ENCODE results near the gene VMAC. TPM values are rescaled to one million over a fixed set of nuclear protein-coding genes. Genes with fewer than 3 reads are reported as not detected.
A peak's percentile ranks its signal among the peaks of the same experiment; 100 is the strongest.

Gene VMAC
- total and polyA plus RNA-seq, 10 donors = 2.1 to 15.9 (median 11.5) TPM

- peak overlapping the region in 1 of 8 donors; percentile 17 for H3K27ac ChIP-seq
- no peaks in the 10 kb centered on the region for H3K9me3 ChIP-seq
- WGBS, 5 donors = 85 to 94% (median 87%) methylated on average over 16 to 22 of the region's 22 CpGs
- no peak for DNase-seq
- H3K4me3 ChIP-seq = no peak overlapping the region
- peaks cover 12 to 94% (median 59%) of the 10 kb centered on the region in 6 donors for H3K36me3 ChIP-seq
- no peaks in the 10 kb centered on the region for H3K27me3 ChIP-seq (replicated peaks in 1 of 7)
- intact Hi-C loops (cut with DNase I; ENCODE audit: low total_unique reads) = no loop called here
- H3K4me1 ChIP-seq = no peaks in the 10 kb centered on the region
- TF ChIP-seq CTCF (IDR thresholded peaks at IDR 0.05 in 8 of 11, conservative IDR thresholded peaks at IDR 0.05 in 3 of 11) = no peak
- TF ChIP-seq POLR2AphosphoS5 (IDR thresholded peaks at IDR 0.05) = peak in 2 of 3 donors; percentile 24 to 45
Measured at GRCh38 chr19:5914358-5914774, 9.7 kb downstream of the VMAC start.

- H3K36me3 ChIP-seq = peaks cover 12 to 94% (median 59%) of the 10 kb centered on the region in 6 donors
- H3K4me3 ChIP-seq = no peak overlapping the region
- 93 to 95% (median 93%) methylated on average over 37 to 42 of the region's 42 CpGs for WGBS, 5 donors
- no peak for TF ChIP-seq POLR2A (IDR thresholded peaks at IDR 0.05)
- no peak for TF ChIP-seq CTCF (IDR thresholded peaks at IDR 0.05 in 8 of 11, conservative IDR thresholded peaks at IDR 0.05 in 3 of 11)
- peak; percentile 4 to 61 (median 36) for TF ChIP-seq POLR2AphosphoS5 (IDR thresholded peaks at IDR 0.05)
- intact Hi-C loops (cut with DNase I; ENCODE audit: low total_unique reads) = no loop called here
- H3K27me3 ChIP-seq (replicated peaks in 1 of 7) = no peaks in the 10 kb centered on the region
- no peak overlapping the region for H3K27ac ChIP-seq
- DNase-seq = no peak
- H3K9me3 ChIP-seq = no peaks in the 10 kb centered on the region
- H3K4me1 ChIP-seq = no peaks in the 10 kb centered on the region
Measured at GRCh38 chr19:5914946-5915781, 10.5 kb downstream of the VMAC start.

GRCh38 chr19:5915782-5916165 is 11.1 kb downstream of the VMAC start:
- H3K4me1 ChIP-seq = no peaks in the 10 kb centered on the region
- no peak for DNase-seq
- WGBS, 5 donors = 91 to 95% (median 92%) methylated on average over 11 of the region's 11 CpGs
- H3K27me3 ChIP-seq (replicated peaks in 1 of 7) = no peaks in the 10 kb centered on the region
- peaks cover 12 to 94% (median 64%) of the 10 kb centered on the region in 6 donors for H3K36me3 ChIP-seq
- no peaks in the 10 kb centered on the region for H3K9me3 ChIP-seq
- TF ChIP-seq POLR2AphosphoS5 (IDR thresholded peaks at IDR 0.05) (no peak), POLR2A (IDR thresholded peaks at IDR 0.05) (no peak), CTCF (IDR thresholded peaks at IDR 0.05 in 8 of 11, conservative IDR thresholded peaks at IDR 0.05 in 3 of 11) (no peak)
- no peak overlapping the region for H3K4me3 ChIP-seq
- intact Hi-C loops (cut with DNase I; ENCODE audit: low total_unique reads) = no loop called here
- no peak overlapping the region for H3K27ac ChIP-seq

DNA sequence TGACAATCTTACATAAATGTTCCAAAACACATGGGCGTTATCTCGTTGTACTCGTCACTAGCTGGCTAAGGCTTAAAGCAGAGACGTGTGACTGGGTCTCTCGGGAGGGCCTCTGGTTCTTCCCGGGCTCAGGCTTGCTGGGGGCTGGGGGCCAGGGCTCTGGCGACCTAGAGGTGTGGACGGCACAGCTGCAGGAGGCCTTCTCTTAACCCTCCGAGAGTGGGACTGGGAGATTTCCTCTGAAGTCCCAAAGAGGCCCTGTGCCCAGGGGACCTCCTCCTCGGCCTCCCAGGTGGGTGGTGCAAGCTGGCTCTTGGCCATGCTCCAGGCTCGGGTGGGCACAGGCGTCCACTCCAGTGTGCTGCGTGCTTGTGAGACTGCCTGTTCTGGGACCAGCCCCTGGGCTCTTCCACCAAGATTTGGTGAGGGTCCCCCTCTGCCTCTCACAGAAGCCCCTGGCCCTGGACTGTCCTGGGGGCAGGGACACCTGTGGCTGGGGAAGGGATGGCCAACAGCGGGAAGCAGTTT is 11.6 kb downstream of the VMAC start:
- no peak for DNase-seq
- TF ChIP-seq POLR2AphosphoS5 (IDR thresholded peaks at IDR 0.05) (peak in 2 of 3 donors; percentile 21 to 31), CTCF (IDR thresholded peaks at IDR 0.05 in 8 of 11, conservative IDR thresholded peaks at IDR 0.05 in 3 of 11) (no peak), POLR2A (IDR thresholded peaks at IDR 0.05) (no peak)
- no peaks in the 10 kb centered on the region for H3K27me3 ChIP-seq (replicated peaks in 1 of 7)
- peaks cover 0 to 3% (median under 1%) of the 10 kb centered on the region in 6 donors for H3K4me1 ChIP-seq
- peaks cover 12 to 94% (median 67%) of the 10 kb centered on the region in 6 donors for H3K36me3 ChIP-seq
- no peak overlapping the region for H3K27ac ChIP-seq
- H3K4me3 ChIP-seq = no peak overlapping the region
- 75 to 90% (median 84%) methylated on average over 10 to 14 of the region's 14 CpGs for WGBS, 5 donors
- no peaks in the 10 kb centered on the region for H3K9me3 ChIP-seq
- intact Hi-C loops (cut with DNase I; ENCODE audit: low total_unique reads) = no loop called here

All from spleen (tissue), 11 donors.